Activated CD4-positive, alpha-beta T cell treated with anti-CD3 and anti-CD28 coated beads for 36 hours (primary cell): ENCODE data around the gene CACNA2D2. TPM values are rescaled to one million over a fixed set of nuclear protein-coding genes. Genes with fewer than 3 reads are reported as not detected.

Source experiments
- ATAC-seq: fragments of 200-7000 bp; cut with Tn5 transposase; one replicate; pipeline ENCODE4 v1.10.0; 2021; ENCODE audit warnings: mild to moderate bottlenecking, moderate library complexity
- CTCF ChIA-PET: fragments of 350-600 bp; sonication (Branson Sonifier 250); formaldehyde crosslinking; loops from one replicate; lab custom pipeline; 2021; ENCODE audit warnings: antibody characterized with exemption; lab: Charles Lee
- POLR2A ChIA-PET: fragments of 350-600 bp; sonication (Branson Sonifier 250); formaldehyde crosslinking; loops from one replicate; lab custom pipeline; 2021; ENCODE audit warnings: antibody characterized with exemption, inconsistent platforms; lab: Charles Lee
- DNase-seq: peaks from one replicate; pipeline ENCODE4 v3.0.0-alpha.2; 2020
- H3K27ac Mint-ChIP-seq: one replicate; pipeline ENCODE4 v1.8.0; 2021; ENCODE audit warnings: mixed read lengths
- H3K27me3 Mint-ChIP-seq: one replicate; pipeline ENCODE4 v1.8.0; 2021; ENCODE audit warnings: mixed read lengths
- H3K36me3 Mint-ChIP-seq: one replicate; pipeline ENCODE4 v1.8.0; 2021; ENCODE audit warnings: low read depth, mixed read lengths
- H3K4me1 Mint-ChIP-seq: one replicate; pipeline ENCODE4 v1.8.0; 2021; ENCODE audit warnings: mixed read lengths
- H3K4me3 Mint-ChIP-seq: one replicate; pipeline ENCODE4 v1.8.0; 2021; ENCODE audit warnings: mild to moderate bottlenecking, moderate library complexity, mixed read lengths
- H3K9me3 Mint-ChIP-seq: one replicate; pipeline ENCODE4 v1.8.0; 2021; ENCODE audit warnings: low read depth, mixed read lengths
- intact Hi-C, 2 experiments: fragments of 100-400 bp; cut with DNase I in 1 of 2; cut with micrococcal nuclease in 1 of 2; formaldehyde crosslinking; loops; one replicate each; pipeline versions ENCODE4 v1.14.2 to v1.15.1; 2022 to 2024; cut with DNase I, micrococcal nuclease
- total RNA-seq, 2 experiments: library from RNA; stranded (reverse); gene quantifications; one replicate each; pipeline ENCODE4 v1.2.3, GENCODE V29; 2021

The CACNA2D2 gene
- total RNA-seq, 2 experiments from 2014 or later = 1.1 to 1.5 TPM

- Mint-ChIP-seq H3K9me3 (no peaks in the 10 kb centered on the region), H3K27me3 (no peaks in the 10 kb centered on the region), H3K4me3 (peak overlapping the region; percentile 83), H3K4me1 (peaks cover 50% of the 10 kb centered on the region), H3K36me3 (peaks cover 63% of the 10 kb centered on the region), H3K27ac (peak overlapping the region; percentile 94)
- CTCF ChIA-PET = interaction anchor here (0.6 to 3.3 kb wide), 17 partner anchors 8 to 1330 kb away, joined by 3 to 27 read pairs (median 4); partner anchors contain the start of genes CYB561D2, HYAL2, HYAL3 and NAA80
- ATAC-seq (peak; percentile 25), DNase-seq (no peak)
- intact Hi-C loops = loop anchor here (1.0 to 10.0 kb wide), 16 partner anchors 8 to 1941 kb away; partner anchors contain the start of genes CYB561D2 (in 2 of the 2), HYAL3 (in 2 of the 2), NAA80 (in 2 of the 2) and NPRL2 (in 2 of the 2)
- POLR2A ChIA-PET = interaction anchor here (0.6 to 2.6 kb wide), 19 partner anchors 8 to 1373 kb away, joined by 3 to 20 read pairs (median 4); partner anchors contain the start of genes CISH, CYB561D2, HEMK1 and HYAL3
Measured at GRCh38 chr3:50336452-50337174, 166.8 kb downstream of the CACNA2D2 start.

- Mint-ChIP-seq H3K27me3 (no peaks in the 10 kb centered on the region), H3K36me3 (peaks cover 73% of the 10 kb centered on the region), H3K4me1 (peaks cover 38% of the 10 kb centered on the region), H3K9me3 (no peaks in the 10 kb centered on the region), H3K27ac (peak overlapping the region; percentile 84), H3K4me3 (peak overlapping the region; percentile 51)
- POLR2A ChIA-PET = interaction anchor here (0.7 to 1.1 kb wide), 2 partner anchors 13 to 43 kb away, joined by 3 to 11 read pairs; no protein-coding TSS in a partner anchor
- CTCF ChIA-PET = interaction anchor here (0.6 to 1.5 kb wide), 8 partner anchors 10 to 1241 kb away, joined by 3 to 6 read pairs (median 3); partner anchors contain the start of genes CYB561D2, HYAL3, NAA80 and NPRL2
- intact Hi-C loops = loop anchor here (5.0 to 10.0 kb wide), 3 partner anchors 278 to 1943 kb away; partner anchors contain the start of genes CISH (in 1 of the 2), TEX264 (in 1 of the 2) and WDR82 (in 1 of the 2)
- DNase-seq (no peak), ATAC-seq (no peak)
Measured at GRCh38 chr3:50334339-50335075, 168.9 kb downstream of the CACNA2D2 start.

- H3K4me1 Mint-ChIP-seq = peaks cover 35% of the 10 kb centered on the region
- no peak for ATAC-seq
- H3K4me3 Mint-ChIP-seq = peak overlapping the region; percentile 51
- intact Hi-C loops = loop anchor here in 1 of 2 experiments (10.0 kb wide), 1 partner anchor 1341 kb away; the partner anchor contains the start of gene TEX264
- H3K27ac Mint-ChIP-seq = peak overlapping the region; percentile 84
- H3K27me3 Mint-ChIP-seq = no peaks in the 10 kb centered on the region
- POLR2A ChIA-PET = interaction anchor here (0.6 to 1.1 kb wide), 2 partner anchors 14 to 1091 kb away, joined by 3 read pairs; no protein-coding TSS in a partner anchor
- no peaks in the 10 kb centered on the region for H3K9me3 Mint-ChIP-seq
- peaks cover 72% of the 10 kb centered on the region for H3K36me3 Mint-ChIP-seq
- CTCF ChIA-PET = interaction anchor here (0.7 to 1.5 kb wide), 6 partner anchors 9 to 92 kb away, joined by 3 to 6 read pairs (median 4); partner anchors contain the start of genes CYB561D2 and NPRL2
- no peak for DNase-seq
Measured at GRCh38 chr3:50333744-50334328, 169.6 kb downstream of the CACNA2D2 start.

- CTCF ChIA-PET = interaction anchor here (1.7 kb wide), 1 partner anchor 9 kb away, joined by 6 read pairs; the partner anchor contains the start of gene HYAL2
- no peak overlapping the region for H3K27ac Mint-ChIP-seq
Measured at GRCh38 chr3:50331364-50331907, 172.0 kb downstream of the CACNA2D2 start.

GRCh38 chr3:50330330-50330729 is 173.1 kb downstream of the CACNA2D2 start:
- Mint-ChIP-seq H3K4me3 (no peak overlapping the region), H3K9me3 (no peaks in the 10 kb centered on the region), H3K27me3 (no peaks in the 10 kb centered on the region), H3K4me1 (peaks cover 37% of the 10 kb centered on the region), H3K36me3 (peaks cover 52% of the 10 kb centered on the region), H3K27ac (no peak overlapping the region)
- POLR2A ChIA-PET = no interaction called here
- ATAC-seq = no peak
- DNase-seq = no peak
- intact Hi-C loops = loop anchor here in 1 of 2 experiments (10.0 kb wide), 1 partner anchor 1344 kb away; the partner anchor contains the start of gene TEX264
- CTCF ChIA-PET = no interaction called here

More at GRCh38 chr3:50331364-50331907, 172.0 kb downstream of the CACNA2D2 start:
- POLR2A ChIA-PET = no interaction called here
- DNase-seq = no peak
- Mint-ChIP-seq H3K36me3 (peaks cover 63% of the 10 kb centered on the region), H3K4me1 (peaks cover 43% of the 10 kb centered on the region), H3K27me3 (no peaks in the 10 kb centered on the region), H3K4me3 (no peak overlapping the region), H3K9me3 (no peaks in the 10 kb centered on the region)
- intact Hi-C loops = loop anchor here in 1 of 2 experiments (10.0 kb wide), 1 partner anchor 1343 kb away; the partner anchor contains the start of gene TEX264
- ATAC-seq = no peak

GRCh38 chr3:50327943-50328691 is 175.3 kb downstream of the CACNA2D2 start, which contains the start of gene TUSC2:
Gene TUSC2 (minus strand): TSS chr3:50328223. CDS start chr3:50328099, 124 bp downstream.
- peak; percentile 98 for DNase-seq
- Mint-ChIP-seq H3K4me3 (peak within 1 kb of the TSS; percentile 83), H3K27me3 (no peaks in the 10 kb centered on the region), H3K27ac (peak within 1 kb of the TSS; percentile 76), H3K4me1 (peaks cover 20% of the 10 kb centered on the region), H3K36me3 (peaks cover 33% of the 10 kb centered on the region), H3K9me3 (no peaks in the 10 kb centered on the region)
- CTCF ChIA-PET = interaction anchor here (0.6 to 3.6 kb wide), 17 partner anchors 9 to 617 kb away, joined by 3 to 18 read pairs (median 4); partner anchors contain the start of genes HYAL3, IFRD2, NAA80 and RASSF1
- POLR2A ChIA-PET = interaction anchor here (1.6 kb wide), 2 partner anchors 9 to 12 kb away, joined by 3 to 18 read pairs; partner anchors contain the start of gene RASSF1
- peak; percentile 95 for ATAC-seq
- intact Hi-C loops = loop anchor here (1.0 to 10.0 kb wide), 4 partner anchors 9 to 91 kb away; partner anchors contain the start of genes GNAI2 (in 1 of the 2), IFRD2 (in 1 of the 2) and LSMEM2 (in 1 of the 2)

GRCh38 chr3:50327129-50327528 is 176.3 kb downstream of the CACNA2D2 start:
- intact Hi-C loops = loop anchor here in 1 of 2 experiments (5.0 to 10.0 kb wide), 2 partner anchors 52 to 90 kb away; partner anchors contain the start of genes GNAI2 and LSMEM2
- peaks cover 22% of the 10 kb centered on the region for H3K4me1 Mint-ChIP-seq
- ATAC-seq = no peak
- no peak for DNase-seq
- no peaks in the 10 kb centered on the region for H3K27me3 Mint-ChIP-seq
- ChIA-PET POLR2A (interaction anchor here (1.6 kb wide), 1 partner anchor 10 kb away, joined by 18 read pairs; no protein-coding TSS in a partner anchor), CTCF (interaction anchor here (1.1 to 3.6 kb wide), 7 partner anchors 8 to 92 kb away, joined by 4 to 18 read pairs (median 4); partner anchors contain the start of genes HYAL3, NAA80 and ZMYND10)
- peak overlapping the region; percentile 83 for H3K4me3 Mint-ChIP-seq
- peak overlapping the region; percentile 19 for H3K27ac Mint-ChIP-seq
- peaks cover 28% of the 10 kb centered on the region for H3K36me3 Mint-ChIP-seq
- no peaks in the 10 kb centered on the region for H3K9me3 Mint-ChIP-seq

- H3K4me3 Mint-ChIP-seq = no peak overlapping the region
- CTCF ChIA-PET = interaction anchor here (0.6 to 3.6 kb wide), 4 partner anchors 10 to 1152 kb away, joined by 3 to 16 read pairs (median 4); partner anchors contain the start of genes HYAL3, NAA80 and ZMYND10
- ATAC-seq = no peak
- peaks cover 22% of the 10 kb centered on the region for H3K4me1 Mint-ChIP-seq
- no peak for DNase-seq
- POLR2A ChIA-PET = no interaction called here
- no peaks in the 10 kb centered on the region for H3K9me3 Mint-ChIP-seq
- H3K36me3 Mint-ChIP-seq = peaks cover 20% of the 10 kb centered on the region
- H3K27ac Mint-ChIP-seq = no peak overlapping the region
- H3K27me3 Mint-ChIP-seq = no peaks in the 10 kb centered on the region
- intact Hi-C loops = loop anchor here in 1 of 2 experiments (5.0 to 10.0 kb wide), 2 partner anchors 51 to 89 kb away; partner anchors contain the start of genes GNAI2 and LSMEM2
Measured at GRCh38 chr3:50326182-50326541, 177.3 kb downstream of the CACNA2D2 start.
